ENCODE measurements around the gene MTF1.

The MTF1 gene

DNA sequence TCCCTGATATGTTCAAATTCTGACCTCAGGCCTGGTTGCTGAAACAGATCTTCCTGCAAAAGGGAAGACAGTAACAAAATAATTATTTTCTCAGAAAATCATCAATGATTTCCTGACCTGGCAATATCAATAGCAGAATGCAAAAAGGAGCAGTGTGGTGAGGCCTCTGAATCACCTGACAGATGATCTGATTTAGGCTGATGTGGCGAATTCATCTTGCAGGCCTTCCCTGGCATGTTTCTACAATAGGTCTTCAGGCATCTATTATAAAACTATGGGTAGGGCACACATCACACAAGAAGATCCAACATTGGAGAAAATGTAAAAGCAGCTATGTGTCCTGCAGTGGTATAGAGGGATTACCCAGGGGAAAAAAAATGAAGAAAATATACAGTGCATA, 7.1 kb upstream of the MTF1 start:
- DNase-seq: no peak

DNA sequence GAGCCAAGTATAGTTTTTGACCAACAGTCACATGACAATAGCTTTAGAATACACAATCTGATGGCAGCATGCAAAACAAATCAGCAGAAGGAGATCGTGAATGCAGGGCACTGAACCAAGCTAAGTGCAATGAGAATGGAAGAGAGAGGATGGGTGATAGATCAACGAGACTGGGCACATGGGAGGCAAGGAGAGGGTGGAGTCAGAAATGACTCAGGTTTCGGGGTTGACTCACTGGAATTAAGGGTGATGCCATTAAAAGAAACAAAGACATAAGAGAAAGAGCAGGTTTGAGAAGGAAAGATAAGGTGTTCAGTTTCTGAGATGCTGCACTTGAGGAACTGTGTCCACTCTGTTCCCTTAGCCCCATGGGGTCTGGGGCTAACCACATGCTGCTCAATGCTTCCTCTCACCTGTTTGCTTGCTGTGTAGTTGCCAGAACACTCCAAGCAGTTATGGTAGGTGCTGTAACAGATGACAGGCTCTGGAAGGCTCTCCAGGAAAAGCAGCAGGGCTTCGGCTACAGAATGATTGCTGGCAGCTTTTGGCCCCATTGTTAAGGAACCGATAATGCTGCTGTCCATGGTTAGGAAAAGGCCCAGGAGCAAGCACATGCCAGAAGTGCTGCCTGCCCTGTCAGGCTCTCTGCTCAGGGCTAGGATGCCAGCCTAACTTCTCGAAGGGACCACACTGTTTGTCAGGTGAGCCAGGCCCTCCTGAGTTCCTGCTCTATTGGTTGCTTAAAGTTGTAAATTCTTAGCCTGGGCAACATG, 6.1 kb upstream of the MTF1 start:
- no peak for DNase-seq

DNA sequence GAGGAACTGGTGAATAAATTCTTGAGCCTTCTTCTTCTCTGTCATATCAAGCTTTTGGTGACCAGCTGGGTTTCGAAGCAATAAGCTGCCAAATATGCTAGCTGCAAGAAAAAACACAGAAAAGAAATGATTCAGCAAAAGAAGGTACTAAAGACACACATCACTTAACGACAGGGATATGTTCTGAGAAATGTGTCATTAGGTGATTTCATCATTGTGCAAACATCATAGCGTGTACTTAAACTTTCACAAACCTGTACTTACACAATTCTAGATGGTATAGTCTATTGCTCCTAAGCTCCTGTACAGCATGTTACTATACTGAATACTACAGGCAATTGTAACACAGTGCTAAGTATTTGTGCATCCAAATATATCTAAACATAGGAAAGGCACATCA, 2.9 kb upstream of the MTF1 start:
- no peak for DNase-seq

DNA sequence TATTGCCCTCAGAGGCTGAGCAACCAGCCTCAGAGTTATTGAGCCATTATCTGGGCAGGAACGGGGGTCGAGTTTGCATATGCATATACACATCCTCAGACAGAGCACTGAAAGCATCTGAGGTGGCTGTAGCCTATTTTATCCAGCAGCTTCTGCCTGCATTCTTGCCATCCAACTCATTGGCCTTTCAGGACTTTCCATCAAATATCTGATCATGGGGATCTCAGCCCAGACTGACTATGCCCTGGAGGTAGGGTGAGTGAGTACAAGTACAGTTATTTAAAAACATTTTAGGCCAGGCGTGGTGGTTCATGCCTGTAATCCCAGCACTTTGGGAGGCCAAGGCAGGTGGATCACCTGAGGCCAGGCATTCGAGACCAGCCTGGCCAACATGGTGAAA, 1.8 kb upstream of the MTF1 start:
- DNase-seq: no peak

DNA sequence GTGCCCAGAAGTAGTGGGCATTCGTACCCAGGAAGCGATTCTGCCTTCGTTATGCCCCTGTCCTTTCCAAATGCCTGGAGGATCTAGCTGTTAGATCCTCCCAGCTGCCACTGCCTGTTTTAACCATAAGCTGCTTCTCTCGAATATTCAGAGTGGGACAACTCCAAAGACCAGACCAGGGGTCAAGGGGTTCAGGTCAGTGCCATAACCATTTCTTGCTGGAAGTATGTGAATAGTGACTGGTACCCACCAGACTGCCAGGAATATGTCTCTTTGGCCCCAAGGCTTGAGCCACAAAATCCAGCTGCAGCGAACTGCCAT, 914 bp upstream of the MTF1 start:
- DNase-seq: no peak

DNA sequence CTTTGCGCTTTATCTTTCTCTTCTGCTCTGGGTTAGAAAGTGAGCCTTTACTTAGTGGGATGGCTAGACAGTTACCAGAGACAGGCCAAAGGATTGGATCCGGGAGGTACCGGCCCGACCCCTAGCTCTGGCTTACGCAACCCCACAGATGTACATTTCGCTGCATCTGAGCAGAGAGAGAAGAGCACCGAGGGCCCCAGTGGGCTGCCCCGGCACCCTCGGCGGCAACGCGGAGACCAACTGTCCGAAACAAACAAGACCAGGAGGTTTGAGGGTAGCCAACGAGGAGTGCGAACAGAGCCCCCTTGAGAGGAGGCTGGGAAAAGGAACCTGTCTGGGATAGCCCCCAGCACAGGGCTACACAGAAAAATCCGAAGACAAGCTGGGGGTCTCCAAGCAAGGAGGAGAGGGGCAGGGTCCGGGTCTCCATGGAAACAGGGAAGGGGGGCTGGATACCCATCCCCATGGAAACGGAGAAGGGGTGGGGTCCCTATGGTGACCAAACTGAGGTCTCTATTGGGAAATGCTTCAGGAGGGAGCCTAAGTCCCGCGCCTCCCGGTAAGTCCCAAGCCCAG, 373 bp downstream of the MTF1 start:
- no peak for DNase-seq

DNA sequence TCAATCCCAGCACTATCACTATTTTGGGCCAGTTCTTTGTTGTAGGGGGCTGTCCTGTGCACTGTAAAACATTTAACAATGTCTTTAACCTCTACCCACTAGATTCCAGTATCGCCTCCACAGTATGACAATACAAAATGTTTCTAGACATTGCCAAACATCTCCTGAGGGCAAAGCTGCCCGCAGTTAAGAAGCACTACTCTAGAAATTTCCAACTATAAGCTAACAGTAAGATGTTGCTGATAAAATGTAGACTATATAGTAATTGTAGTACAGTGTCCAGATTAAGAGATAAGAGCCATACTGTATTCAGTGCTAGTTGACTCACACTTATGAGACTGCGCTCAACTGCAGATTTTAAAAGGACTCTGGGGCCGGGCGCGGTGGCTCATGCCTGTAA, 5.0 kb downstream of the MTF1 start:
- DNase-seq: no peak

DNA sequence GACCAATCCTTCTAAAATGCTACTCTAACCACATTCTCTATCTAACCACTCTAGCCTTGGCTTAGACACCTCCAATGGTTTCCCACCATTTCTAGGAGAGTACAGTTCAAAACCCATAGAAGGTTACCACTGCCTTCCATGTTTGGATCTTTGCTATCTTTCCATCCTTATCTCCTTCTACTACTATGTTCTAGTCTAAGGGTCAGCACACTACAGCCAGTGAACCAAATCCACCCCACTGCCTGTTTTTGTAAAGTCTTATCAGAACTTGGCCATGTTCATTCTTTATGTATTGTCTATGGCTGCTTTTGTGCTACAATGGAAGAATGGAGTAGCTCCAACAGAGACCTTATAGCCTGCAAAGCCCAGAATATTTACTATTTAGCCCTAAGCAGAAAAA, 6.2 kb downstream of the MTF1 start:
- no peak for DNase-seq

DNA sequence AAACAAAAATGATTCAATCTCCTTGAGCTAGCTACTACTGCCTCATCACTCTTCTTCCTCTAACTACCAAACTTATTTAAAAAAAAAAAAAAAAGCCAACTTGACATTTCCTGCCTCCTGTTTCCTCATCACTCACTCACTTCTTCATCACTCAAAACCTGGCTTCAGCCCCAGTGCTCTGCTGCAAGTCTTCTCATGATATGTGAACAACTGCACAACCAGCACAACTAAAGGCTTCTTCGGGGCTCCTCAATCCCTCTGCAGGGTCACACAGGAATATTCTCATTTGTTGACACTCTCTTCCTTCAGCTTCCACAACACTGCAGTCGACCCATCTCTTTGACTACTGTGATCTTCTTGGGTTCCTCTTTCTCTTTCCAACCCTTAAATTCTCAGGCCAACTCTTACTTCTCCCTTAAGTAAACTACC, 7.6 kb downstream of the MTF1 start:
- no peak for DNase-seq

DNA sequence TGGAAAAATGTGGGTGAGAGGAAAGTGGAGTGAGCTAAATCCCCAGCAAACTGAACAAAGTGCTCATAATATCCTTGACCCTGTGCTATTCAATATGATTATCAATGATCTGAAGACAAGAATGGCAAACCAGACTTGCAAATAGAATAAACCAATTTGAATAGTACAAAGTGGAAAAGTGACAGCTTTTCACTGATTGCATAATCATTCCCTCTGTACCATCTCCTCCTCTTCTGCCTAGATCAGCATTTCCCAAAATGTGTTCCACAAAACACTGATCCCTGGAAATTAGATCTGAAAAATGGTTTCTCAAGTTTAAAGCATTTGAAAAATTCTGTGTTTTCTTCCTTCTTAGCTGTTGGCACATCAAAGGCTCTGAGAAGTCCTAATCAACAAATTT, 8.1 kb downstream of the MTF1 start:
- DNase-seq: no peak

DNA sequence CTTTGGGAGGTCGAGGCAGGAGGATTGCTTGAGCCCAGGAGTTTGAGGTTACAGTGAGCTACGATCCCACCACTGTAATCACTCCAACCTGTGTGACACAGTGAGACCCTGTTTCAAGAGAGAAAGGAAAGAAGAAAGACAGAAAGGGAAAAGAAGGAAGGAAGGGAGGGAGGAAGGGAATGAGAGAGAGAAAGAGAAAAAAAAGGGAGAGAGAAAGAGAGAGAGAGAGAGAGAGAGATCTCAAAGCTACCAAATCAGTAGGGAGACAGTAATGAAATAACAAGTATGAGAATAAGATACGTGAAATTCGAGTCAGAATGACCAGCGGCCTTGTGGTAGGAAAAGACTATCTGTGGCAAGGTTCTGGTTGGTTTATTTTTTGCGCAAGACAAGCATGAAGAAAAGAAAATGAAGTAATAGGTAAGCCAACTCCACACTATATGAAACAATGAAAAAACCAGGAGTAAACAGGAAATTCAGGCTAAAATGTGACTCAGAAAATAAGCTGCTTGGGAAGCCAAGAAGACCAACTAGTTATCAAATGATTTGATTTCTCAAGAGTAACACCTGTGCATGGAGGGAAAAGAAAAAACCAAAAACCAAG, 8.9 kb downstream of the MTF1 start:
- no peak for DNase-seq

DNA sequence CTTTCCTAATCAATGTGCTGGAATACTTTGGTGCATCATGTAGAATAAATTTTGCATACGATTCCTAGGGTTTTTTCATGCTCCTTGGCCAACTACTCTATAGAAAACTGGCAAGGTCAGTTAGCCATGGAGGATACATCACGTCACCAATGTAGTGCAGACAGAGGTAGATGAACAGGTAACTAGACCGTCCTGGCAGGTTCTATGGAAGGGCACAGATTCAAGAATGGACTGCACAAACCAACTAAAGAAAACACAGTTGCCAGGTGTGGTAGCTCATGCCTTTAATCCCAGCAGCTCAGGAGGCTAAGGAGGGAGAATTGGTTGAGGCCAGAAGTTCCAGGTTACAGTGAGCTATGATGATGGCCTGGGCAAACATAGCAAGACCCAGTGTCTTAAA, 9.9 kb downstream of the MTF1 start:
- no peak for DNase-seq

DNA sequence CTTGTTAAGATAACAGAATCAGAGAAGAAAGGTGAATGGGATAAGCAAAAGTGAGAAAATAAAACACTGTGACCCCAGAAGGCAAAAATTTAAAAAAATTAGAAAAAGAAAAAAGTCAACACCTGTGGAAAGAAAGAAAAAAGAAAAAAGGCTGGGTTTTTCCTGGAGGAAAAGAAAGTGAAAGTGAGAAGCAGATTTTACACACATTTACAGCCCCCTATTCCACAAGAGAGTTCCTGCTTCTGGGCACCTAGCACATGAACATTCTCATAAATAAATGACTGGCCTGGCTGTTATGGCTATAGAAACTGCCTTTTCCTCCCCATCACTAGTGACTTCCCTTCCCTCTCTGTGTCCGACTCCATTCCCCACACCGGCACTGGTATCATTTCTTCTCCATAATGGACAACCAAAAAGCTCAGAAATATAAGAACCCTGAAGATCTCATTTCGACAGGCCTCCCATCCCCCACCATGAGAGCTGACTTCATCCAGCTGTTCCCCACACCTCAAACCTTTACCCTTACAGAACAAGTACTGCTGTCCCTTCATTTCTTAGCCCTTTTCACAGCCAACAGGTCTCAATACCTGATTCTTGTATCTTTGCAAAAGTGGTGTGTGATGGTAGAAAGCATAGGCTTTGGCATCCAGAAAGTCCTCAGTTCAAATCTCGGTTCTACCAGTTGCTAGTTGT, 12.6 kb downstream of the MTF1 start:
- DNase-seq: no peak

DNA sequence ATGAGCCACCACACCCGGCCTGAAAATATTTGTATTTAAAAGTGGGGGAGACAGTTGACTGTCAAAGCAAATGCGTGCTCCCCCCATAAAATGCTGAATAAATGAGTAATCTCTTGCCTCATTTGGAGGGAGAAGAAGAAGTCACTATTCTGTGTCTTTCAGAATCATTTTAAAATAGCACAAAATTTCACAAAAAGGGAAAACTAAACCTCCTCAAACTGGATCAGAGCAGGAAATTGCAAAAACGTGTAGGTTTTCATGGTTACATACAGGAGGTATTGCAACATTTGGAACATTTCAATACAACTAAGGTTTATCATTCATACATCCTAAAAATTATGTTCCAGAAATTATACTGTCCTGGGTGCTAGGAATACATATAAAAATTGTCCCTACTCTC, 13.6 kb downstream of the MTF1 start:
- DNase-seq: no peak

DNA sequence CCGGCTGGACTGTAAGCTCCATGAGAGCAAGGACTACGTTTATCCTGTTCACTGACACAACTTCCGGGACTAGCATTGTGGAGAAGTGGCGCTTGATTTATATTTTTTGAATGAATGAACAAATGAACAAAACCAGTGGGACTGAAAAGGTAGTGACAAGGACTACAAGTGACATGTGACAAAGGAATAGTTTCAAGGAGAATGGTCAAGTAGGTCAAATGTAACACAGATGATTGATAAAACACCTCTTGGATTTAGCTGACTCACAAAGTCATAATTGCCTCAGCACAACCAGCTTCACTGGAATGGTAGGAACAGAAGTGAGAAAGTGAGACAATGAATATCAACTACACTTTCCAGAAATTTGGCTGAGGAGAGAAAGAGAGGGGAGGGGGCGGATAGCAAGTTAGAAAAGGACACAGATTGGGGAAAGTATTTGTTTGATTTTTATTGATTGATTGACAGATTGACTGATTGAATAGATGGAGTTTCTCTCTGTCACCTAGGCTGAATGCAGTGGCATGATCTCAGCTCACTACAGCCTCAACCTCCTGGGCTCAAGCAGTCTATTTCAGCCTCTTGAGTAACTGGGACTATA, 14.2 kb downstream of the MTF1 start:
- DNase-seq: no peak

DNA sequence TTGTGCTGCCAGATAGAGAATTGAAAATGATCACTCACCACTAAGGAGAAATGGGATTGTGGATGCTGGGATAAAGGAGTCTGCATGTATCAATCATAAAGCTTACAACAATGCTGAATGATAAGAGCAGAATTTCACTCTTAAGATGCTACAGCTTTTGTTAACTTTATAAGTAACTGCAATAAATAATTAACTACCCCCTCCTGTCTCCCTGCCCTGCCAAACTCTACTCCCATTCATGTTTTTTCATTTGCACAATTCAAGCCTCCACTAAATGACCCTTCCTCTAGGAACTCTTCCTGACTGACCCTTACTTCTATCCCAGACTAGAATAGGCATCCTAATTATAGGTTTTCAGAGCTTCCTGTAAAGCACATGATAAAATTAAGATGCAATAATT, 14.9 kb downstream of the MTF1 start:
- no peak for DNase-seq

DNA sequence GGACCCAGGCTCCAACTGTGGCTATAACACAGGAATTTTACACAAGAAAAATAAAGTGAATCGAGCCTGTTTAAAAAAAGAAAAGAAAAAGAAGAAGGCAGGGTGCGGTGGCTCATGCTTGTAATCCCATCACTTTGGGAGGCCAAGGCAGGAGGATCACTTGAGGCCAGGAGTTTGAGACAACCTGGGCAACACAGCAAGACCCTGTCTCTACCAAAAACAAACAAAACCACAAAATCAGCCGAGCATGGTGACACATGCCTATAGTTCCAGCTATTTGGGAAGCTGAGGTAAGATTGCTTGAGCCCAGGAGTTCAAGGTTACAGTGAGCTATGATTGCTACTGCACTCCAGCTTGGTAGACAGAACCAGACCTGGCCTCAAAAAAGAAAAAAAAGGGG, 17.7 kb downstream of the MTF1 start:
- DNase-seq: no peak

DNA sequence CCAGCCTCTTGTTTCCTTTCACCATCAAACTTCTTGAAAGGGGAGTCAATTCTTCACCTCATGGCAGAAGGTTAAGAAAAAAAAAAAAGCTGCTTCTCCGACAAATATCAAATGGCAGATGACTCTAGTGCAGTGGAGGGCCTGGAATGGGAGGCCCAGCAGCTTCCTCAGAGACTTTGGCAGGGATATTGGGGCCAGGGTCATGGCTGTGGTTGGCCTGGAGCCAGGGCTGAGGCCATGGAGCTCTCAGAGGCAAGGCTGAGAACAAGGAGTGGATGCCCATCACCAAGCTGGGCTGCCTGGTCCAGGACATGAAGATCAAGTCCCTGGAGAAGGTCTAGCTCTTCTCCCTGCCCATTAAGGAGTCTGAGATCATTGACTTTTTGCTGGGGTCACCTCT, 18.7 kb downstream of the MTF1 start:
- DNase-seq: no peak

DNA sequence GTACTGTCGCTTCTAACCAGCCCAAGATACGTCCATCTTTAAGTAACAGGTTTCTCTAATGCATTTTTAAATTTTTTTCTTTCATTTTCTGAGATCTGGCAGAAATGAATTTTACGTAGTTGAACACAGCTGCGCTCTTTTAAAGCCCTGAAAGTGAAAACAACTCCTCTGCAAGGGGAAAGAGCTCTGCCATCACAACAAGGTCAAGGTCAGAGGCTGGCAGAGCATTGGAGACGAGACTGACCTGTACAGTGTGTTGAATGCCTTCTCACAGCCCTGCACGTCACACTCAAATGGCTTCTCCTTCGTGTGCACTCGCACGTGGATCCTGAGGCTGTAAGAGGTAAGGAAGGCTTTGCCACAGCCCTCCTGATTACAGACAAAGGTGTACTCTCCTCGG, 19.7 kb downstream of the MTF1 start:
- DNase-seq: no peak

DNA sequence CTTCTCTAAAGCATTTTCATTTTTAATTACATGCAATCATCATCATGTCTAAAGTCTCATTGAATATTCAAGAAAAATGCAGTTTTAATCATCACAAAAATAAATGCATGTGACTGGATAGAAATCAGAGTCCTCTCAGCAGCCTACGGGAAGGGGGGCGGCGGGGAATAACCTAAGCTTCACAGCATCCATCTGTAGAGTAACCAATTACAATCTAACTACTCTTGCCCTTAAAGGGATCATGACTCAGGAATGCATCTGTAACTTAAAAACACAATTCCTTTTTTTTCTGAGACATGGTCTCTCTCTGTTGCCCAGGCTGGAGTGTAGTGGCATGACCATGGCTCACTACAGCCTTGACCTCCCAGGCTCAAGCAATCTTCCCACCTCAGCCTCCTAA, 22.6 kb downstream of the MTF1 start:
- DNase-seq: no peak

DNA sequence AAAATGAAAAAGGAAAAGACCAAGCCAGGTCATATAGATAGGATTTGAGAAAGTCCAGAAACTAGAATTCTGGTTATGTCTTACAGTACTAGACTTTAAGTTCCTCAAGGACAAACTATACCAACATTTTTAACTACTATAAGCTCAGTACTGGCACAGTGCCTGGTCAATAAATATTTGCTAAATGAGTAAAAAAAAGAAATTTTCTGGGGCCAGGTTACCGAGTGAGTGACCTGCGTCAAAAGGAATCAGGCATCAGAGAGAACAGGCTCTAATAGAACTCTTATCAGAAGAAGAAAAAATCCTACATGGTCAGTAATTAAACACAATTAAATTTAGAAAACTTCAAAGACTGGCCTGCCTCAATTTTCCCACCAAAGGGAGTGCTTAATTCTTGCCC, 27.6 kb downstream of the MTF1 start:
- DNase-seq: no peak

DNA sequence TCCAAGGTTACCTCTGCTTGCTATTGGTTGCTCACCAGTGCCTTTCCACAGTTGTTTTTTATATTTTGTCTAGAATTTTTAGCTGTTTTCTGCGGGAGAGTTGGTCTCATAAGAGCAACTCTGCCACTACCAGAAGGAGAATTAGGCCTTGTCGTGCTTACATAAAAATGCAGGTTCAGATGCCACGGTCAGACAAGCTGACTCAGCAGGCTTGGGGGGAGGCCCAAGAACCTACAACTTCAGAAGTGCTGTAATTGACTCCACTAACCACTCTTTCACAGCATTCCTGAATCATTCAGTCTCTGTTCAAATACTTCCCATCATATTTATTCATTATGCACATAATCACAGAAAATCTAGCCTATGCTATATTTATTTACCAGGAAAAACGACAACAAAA, 28.3 kb downstream of the MTF1 start:
- no peak for DNase-seq

DNA sequence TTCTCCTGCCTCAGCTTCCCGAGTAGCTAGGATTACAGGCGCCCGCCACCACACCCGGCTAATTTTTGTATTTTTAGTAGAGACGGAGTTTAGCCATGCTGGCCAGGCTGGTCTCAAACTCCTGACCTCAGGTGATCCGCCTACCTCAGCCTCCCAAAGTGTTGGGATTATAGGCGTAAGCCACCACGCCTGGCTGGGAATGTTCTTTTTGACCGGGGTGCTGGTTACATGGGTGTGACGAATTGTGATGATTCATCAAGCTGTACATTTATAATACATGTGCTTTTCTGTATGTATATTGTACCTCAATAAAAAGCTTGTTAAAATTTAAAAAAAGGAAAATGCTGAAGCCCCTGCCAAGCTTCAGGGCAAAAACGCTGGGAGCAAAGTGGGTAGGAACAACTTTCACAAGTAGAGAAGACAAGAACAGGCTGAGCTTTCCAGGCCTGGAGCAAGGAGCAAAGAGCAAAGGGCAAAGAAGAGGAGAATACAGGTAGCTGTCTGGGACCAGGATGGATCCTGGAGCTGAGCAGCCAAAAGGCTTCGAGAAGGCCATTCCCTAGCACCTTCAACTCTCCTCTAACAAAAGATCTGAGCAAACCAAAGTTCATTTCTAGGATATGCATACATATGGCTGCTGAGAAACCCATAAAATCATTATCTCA, 30.9 kb downstream of the MTF1 start:
- DNase-seq: no peak
